Upper lobe of left lung (tissue), 4 donors: ENCODE data around the gene SMDT1.

Experiments
- EP300 ChIP-seq, 4 donors: sonication (generic); formaldehyde crosslinking; IDR thresholded peaks; one replicate each; pipeline ENCODE4 v1.5.1; 2017; ENCODE audit warnings: antibody characterized with exemption in 4 of 4, control low read depth in 2 of 4
- POLR2A ChIP-seq, 4 donors: fragments of 450-650 bp; IDR thresholded peaks; one replicate each; pipeline ENCODE4 v1.5.1; 2016 to 2017; ENCODE audit warnings: antibody characterized with exemption in 4 of 4, mild to moderate bottlenecking in 2 of 4
- POLR2AphosphoS5 ChIP-seq, 2 donors: sonication (generic); formaldehyde crosslinking; IDR thresholded peaks; one replicate each; pipeline ENCODE4 v1.5.1; 2017; ENCODE audit warnings: antibody characterized with exemption in 2 of 2
- TF ChIP-seq, protein P1 (sequence below), 6 experiments: fragments of 450-650 bp in 4 of 6; fragments of 200-600 bp in 2 of 6; sonication (generic) in 2 of 6; IDR thresholded peaks; one replicate each; pipeline ENCODE4 v1.5.1; 2016 to 2019; ENCODE audit warnings: antibody characterized with exemption in 6 of 6

DNA sequence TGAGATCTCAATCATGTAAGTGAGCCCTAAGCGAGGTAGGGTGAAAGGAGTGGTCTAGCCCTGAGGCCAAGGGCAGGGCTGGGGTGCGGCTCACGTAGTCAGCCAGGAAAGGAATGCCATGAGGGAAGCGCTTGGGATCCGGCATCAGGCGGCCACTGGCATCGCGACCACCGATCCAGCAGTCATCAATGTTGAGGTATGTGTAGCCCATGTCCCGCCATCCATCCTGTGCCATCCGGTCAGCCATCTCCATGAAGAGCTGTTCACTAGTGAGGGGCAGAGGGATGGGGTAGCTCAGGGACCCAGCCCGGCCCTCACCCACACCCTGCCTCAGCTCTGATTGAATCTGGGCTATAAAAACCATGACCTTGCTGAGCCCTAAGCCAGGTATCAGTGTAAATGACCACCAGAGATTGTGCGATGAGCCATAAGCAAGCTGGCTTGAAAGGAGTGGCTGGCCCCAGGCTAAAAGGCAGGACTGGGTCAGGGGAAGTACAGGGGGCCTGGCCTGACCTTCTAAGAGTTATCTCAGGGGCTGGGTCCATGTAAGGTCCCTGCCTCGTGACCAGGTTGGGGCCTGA lies 11.7 kb upstream of the SMDT1 start:
- TF ChIP-seq EP300 (IDR thresholded peaks at IDR 0.05) (no peak), POLR2AphosphoS5 (IDR thresholded peaks at IDR 0.05) (no peak), POLR2A (IDR thresholded peaks at IDR 0.05) (no peak)
- TF ChIP-seq, protein P1, sequence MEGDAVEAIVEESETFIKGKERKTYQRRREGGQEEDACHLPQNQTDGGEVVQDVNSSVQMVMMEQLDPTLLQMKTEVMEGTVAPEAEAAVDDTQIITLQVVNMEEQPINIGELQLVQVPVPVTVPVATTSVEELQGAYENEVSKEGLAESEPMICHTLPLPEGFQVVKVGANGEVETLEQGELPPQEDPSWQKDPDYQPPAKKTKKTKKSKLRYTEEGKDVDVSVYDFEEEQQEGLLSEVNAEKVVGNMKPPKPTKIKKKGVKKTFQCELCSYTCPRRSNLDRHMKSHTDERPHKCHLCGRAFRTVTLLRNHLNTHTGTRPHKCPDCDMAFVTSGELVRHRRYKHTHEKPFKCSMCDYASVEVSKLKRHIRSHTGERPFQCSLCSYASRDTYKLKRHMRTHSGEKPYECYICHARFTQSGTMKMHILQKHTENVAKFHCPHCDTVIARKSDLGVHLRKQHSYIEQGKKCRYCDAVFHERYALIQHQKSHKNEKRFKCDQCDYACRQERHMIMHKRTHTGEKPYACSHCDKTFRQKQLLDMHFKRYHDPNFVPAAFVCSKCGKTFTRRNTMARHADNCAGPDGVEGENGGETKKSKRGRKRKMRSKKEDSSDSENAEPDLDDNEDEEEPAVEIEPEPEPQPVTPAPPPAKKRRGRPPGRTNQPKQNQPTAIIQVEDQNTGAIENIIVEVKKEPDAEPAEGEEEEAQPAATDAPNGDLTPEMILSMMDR (IDR thresholded peaks at IDR 0.05): no peak
